ENCODE results near the gene PIERCE2.

DNA sequence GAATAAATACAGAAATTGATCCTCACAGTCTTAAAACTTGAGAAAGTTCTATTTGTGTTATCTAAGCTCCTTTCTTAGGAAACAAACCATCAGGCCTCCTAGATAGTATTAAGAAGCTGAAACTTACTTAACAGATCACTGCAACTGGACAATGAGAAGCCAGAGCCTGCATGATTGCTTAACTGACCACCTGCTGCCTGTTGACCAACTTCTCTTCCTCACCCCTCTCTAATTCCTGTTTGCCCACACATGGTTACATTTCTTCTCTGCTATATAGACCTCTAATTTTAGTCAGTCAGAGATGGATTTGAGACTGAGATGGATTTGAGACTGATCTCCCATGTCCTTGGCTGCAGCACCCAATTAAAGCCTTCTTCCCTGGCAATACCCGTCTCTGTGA is 13.6 kb upstream of the PIERCE2 start:
- TF ChIP-seq, protein P1, sequence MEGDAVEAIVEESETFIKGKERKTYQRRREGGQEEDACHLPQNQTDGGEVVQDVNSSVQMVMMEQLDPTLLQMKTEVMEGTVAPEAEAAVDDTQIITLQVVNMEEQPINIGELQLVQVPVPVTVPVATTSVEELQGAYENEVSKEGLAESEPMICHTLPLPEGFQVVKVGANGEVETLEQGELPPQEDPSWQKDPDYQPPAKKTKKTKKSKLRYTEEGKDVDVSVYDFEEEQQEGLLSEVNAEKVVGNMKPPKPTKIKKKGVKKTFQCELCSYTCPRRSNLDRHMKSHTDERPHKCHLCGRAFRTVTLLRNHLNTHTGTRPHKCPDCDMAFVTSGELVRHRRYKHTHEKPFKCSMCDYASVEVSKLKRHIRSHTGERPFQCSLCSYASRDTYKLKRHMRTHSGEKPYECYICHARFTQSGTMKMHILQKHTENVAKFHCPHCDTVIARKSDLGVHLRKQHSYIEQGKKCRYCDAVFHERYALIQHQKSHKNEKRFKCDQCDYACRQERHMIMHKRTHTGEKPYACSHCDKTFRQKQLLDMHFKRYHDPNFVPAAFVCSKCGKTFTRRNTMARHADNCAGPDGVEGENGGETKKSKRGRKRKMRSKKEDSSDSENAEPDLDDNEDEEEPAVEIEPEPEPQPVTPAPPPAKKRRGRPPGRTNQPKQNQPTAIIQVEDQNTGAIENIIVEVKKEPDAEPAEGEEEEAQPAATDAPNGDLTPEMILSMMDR (conservative IDR thresholded peaks at IDR 0.05; ENCODE audit: low read length) = no peak
- TF ChIP-seq EZH2phosphoT487 (IDR thresholded peaks at IDR 0.05; ENCODE audit: borderline replicate concordance) = no peak

Measured in Loucy (cell line).